GM19455 (cell line): ENCODE results near the gene LAMTOR3.
"Not testable (repeated sequence)": the region's sequence is repeated elsewhere in the genome, so short reads cannot be mapped to it uniquely, and the experiment has no call there.

ENCODE experiments used
- ATAC-seq: cut with Tn5 transposase; IDR thresholded peaks from one replicate; pipeline ENCODE4 v1.9.1; 2021; ENCODE audit not compliant: unreplicated experiment

LAMTOR3 gene

GRCh38 chr4:99832758-99833157 is 61.5 kb downstream of the LAMTOR3 start:
- ATAC-seq, result no peak

DNA sequence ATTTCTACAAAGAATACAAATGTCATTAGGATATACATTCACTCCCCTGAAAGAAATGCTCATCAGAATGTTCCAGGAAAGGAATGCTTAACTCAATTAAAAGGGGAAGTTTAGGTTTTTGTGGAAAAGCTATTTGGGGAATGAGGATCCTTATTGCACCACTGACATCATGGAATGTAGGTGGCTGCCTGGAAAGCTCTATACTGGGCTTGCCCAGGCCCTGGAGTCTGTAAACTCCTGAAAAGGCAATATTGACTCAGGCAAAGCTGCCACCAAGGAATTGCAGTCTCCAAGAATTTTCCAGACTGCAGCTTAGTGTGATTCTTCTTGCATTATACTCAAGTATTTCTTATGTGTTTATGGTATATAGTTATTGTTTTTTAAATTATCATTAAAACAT is 61.9 kb downstream of the LAMTOR3 start:
- ATAC-seq, result no peak

GRCh38 chr4:99830051-99830450 is 64.2 kb downstream of the LAMTOR3 start:
- not testable (repeated sequence) for ATAC-seq

DNA sequence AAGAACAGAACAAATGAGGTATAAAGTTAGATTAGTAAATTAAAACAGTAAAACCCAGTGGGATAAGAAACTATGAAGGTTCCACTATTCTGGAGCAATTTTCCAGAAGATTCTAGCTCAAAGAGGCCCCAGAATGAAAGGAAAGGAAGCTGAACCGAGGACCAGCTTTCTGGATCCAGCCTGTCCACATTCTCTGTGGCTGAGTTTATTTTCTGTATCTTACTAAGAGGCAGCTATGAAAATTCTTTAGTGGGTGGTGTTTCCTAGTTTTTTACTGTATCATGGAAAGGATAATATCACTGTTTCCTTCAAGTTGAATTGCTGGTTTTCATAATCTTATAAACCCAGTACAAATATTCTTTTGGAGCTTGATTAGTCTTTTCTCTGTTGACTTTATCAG is 65.8 kb downstream of the LAMTOR3 start:
- no peak for ATAC-seq
